Measurements from ENCODE around the gene IGF1R.
A peak's percentile ranks its signal among the peaks of the same experiment; 100 is the strongest.

The IGF1R gene

GRCh38 chr15:98689431-98689861 is 41.1 kb downstream of the IGF1R start:
- peaks cover 17% of the 10 kb centered on the region for H3K4me1 ChIP-seq (ENCODE audit: insufficient read depth, poor library complexity, severe bottlenecking)
- peak overlapping the region; percentile 26 for H3K27ac ChIP-seq (ENCODE audit: poor library complexity, severe bottlenecking)
- no peaks in the 10 kb centered on the region for H3K9me3 ChIP-seq (ENCODE audit: severe bottlenecking)
- H3K27me3 ChIP-seq (ENCODE audit: insufficient read depth, poor library complexity, severe bottlenecking), result no peaks in the 10 kb centered on the region
- H3K4me3 ChIP-seq (ENCODE audit: severe bottlenecking), result no peak overlapping the region
- DNase-seq (ENCODE audit: low spot score) (no peak), ATAC-seq (ENCODE audit: low read depth) (peak; percentile 75)
- TF ChIP-seq, protein P1, sequence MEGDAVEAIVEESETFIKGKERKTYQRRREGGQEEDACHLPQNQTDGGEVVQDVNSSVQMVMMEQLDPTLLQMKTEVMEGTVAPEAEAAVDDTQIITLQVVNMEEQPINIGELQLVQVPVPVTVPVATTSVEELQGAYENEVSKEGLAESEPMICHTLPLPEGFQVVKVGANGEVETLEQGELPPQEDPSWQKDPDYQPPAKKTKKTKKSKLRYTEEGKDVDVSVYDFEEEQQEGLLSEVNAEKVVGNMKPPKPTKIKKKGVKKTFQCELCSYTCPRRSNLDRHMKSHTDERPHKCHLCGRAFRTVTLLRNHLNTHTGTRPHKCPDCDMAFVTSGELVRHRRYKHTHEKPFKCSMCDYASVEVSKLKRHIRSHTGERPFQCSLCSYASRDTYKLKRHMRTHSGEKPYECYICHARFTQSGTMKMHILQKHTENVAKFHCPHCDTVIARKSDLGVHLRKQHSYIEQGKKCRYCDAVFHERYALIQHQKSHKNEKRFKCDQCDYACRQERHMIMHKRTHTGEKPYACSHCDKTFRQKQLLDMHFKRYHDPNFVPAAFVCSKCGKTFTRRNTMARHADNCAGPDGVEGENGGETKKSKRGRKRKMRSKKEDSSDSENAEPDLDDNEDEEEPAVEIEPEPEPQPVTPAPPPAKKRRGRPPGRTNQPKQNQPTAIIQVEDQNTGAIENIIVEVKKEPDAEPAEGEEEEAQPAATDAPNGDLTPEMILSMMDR (IDR thresholded peaks at IDR 0.05; ENCODE audit: poor library complexity, severe bottlenecking), result no peak
- H3K36me3 ChIP-seq (ENCODE audit: low read depth), result no peaks in the 10 kb centered on the region

- ATAC-seq (ENCODE audit: low read depth) (no peak), DNase-seq (ENCODE audit: low spot score) (no peak)
- peak overlapping the region; percentile 26 for H3K27ac ChIP-seq (ENCODE audit: poor library complexity, severe bottlenecking)
- H3K27me3 ChIP-seq (ENCODE audit: insufficient read depth, poor library complexity, severe bottlenecking), result no peaks in the 10 kb centered on the region
- no peak overlapping the region for H3K4me3 ChIP-seq (ENCODE audit: severe bottlenecking)
- H3K9me3 ChIP-seq (ENCODE audit: severe bottlenecking), result no peaks in the 10 kb centered on the region
- no peaks in the 10 kb centered on the region for H3K36me3 ChIP-seq (ENCODE audit: low read depth)
- H3K4me1 ChIP-seq (ENCODE audit: insufficient read depth, poor library complexity, severe bottlenecking), result peaks cover 14% of the 10 kb centered on the region
- TF ChIP-seq, protein P1 (IDR thresholded peaks at IDR 0.05; ENCODE audit: poor library complexity, severe bottlenecking), result no peak
Observed at GRCh38 chr15:98690272-98690950, 42.1 kb downstream of the IGF1R start.

DNA sequence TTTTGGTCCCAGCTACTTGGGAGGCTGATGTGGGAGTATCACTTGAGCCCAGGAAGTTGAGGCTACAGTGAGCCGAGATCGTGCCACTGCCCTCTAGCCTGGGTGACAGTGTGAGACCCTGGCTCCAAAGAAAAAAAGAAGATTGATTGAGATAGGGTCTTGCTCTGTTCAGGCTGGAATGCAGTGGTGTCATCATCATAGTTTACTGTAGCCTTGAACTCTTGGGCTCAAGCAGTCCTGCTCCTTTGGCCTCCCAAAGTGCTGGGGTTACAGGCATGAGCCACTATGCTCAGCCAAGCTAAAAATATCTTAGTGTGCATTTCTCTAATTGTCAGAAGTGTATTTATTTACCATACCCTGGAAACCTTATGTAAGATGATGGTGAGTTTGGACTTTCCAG is 43.9 kb downstream of the IGF1R start:
- Histone ChIP-seq H3K27me3 (ENCODE audit: insufficient read depth, poor library complexity, severe bottlenecking) (no peaks in the 10 kb centered on the region), H3K9me3 (ENCODE audit: severe bottlenecking) (no peaks in the 10 kb centered on the region), H3K36me3 (ENCODE audit: low read depth) (no peaks in the 10 kb centered on the region), H3K27ac (ENCODE audit: poor library complexity, severe bottlenecking) (no peak overlapping the region), H3K4me3 (ENCODE audit: severe bottlenecking) (no peak overlapping the region), H3K4me1 (ENCODE audit: insufficient read depth, poor library complexity, severe bottlenecking) (peaks cover 14% of the 10 kb centered on the region)
- no peak for DNase-seq (ENCODE audit: low spot score)
- TF ChIP-seq, protein P1 (IDR thresholded peaks at IDR 0.05; ENCODE audit: poor library complexity, severe bottlenecking), result no peak
- ATAC-seq (ENCODE audit: low read depth), result no peak

DNA sequence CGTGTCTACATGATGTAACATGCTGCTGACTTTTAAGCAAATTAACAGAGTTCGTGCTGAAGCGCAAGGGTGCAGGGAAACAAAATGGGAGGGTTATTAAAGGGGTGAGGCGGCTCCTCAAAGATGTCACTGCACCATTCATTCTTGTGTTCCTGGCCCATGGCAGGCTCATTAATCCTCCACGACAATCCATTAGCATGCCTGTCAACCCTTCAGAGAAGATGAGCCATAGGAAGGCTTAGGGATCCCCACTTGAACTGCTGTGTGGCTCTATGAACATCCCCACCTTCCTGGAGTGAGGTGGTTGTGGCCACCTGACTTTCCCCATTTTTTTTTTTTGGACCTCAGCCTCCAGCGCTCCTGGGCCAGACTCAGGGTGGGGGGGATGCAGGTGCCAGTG is 45.8 kb downstream of the IGF1R start:
- DNase-seq (ENCODE audit: low spot score), result no peak
- H3K4me1 ChIP-seq (ENCODE audit: insufficient read depth, poor library complexity, severe bottlenecking), result peaks cover 6% of the 10 kb centered on the region
- no peak overlapping the region for H3K27ac ChIP-seq (ENCODE audit: poor library complexity, severe bottlenecking)
- no peaks in the 10 kb centered on the region for H3K9me3 ChIP-seq (ENCODE audit: severe bottlenecking)
- H3K27me3 ChIP-seq (ENCODE audit: insufficient read depth, poor library complexity, severe bottlenecking), result no peaks in the 10 kb centered on the region
- no peak overlapping the region for H3K4me3 ChIP-seq (ENCODE audit: severe bottlenecking)
- no peaks in the 10 kb centered on the region for H3K36me3 ChIP-seq (ENCODE audit: low read depth)
- TF ChIP-seq, protein P1 (IDR thresholded peaks at IDR 0.05; ENCODE audit: poor library complexity, severe bottlenecking), result no peak
- ATAC-seq (ENCODE audit: low read depth), result no peak

GRCh38 chr15:98698792-98699191 is 50.5 kb downstream of the IGF1R start:
- no peak overlapping the region for H3K27ac ChIP-seq (ENCODE audit: poor library complexity, severe bottlenecking)
- H3K4me3 ChIP-seq (ENCODE audit: severe bottlenecking), result no peak overlapping the region
- H3K36me3 ChIP-seq (ENCODE audit: low read depth), result 0 out of 2 replicates have a peak, but pooled peaks cover 3% of the 10 kb centered on the region
- H3K9me3 ChIP-seq (ENCODE audit: severe bottlenecking), result no peaks in the 10 kb centered on the region
- no peaks in the 10 kb centered on the region for H3K4me1 ChIP-seq (ENCODE audit: insufficient read depth, poor library complexity, severe bottlenecking)
- ATAC-seq (ENCODE audit: low read depth) (no peak), DNase-seq (ENCODE audit: low spot score) (no peak)
- TF ChIP-seq, protein P1 (IDR thresholded peaks at IDR 0.05; ENCODE audit: poor library complexity, severe bottlenecking), result no peak
- no peaks in the 10 kb centered on the region for H3K27me3 ChIP-seq (ENCODE audit: insufficient read depth, poor library complexity, severe bottlenecking)
